B cell (primary cell): Measurements from ENCODE around the gene DOCK4.

Experiments
- CTCF ChIP-seq: fragments of 200-600 bp; IDR thresholded peaks from one replicate; pipeline ENCODE4 v1.8.0; 2022; ENCODE audit warnings: antibody characterized with exemption, mild to moderate bottlenecking
- EZH2 ChIP-seq: IDR thresholded peaks from 2 replicates; pipeline ENCODE4 v1.6.1; 2012; ENCODE audit warnings: borderline replicate concordance, low read depth, mild to moderate bottlenecking, moderate library complexity, low read length; ENCODE audit not compliant: insufficient read depth, poor library complexity, severe bottlenecking

GRCh38 chr7:112007185-112007584 is 199.0 kb downstream of the DOCK4 start:
- TF ChIP-seq CTCF, result no peak
- no peak for TF ChIP-seq EZH2
